ENCODE results near the gene ELOVL4.

ELOVL4 gene

GRCh38 chr6:79947191-79948186 lies at the start of gene ELOVL4:
Gene ELOVL4, minus strand, starts transcription at chr6:79947553. Its CDS starts 274 bp downstream, at chr6:79947279.
- DNase-seq (ENCODE audit: low read depth in 3 of 3), result peak; percentile 14 to 36 (median 23)

GRCh38 chr6:79993911-79994309 lies 46.6 kb upstream of the ELOVL4 start:
- no peak for DNase-seq (ENCODE audit: low read depth in 3 of 3)

GRCh38 chr6:79993012-79993910 lies 45.9 kb upstream of the ELOVL4 start:
- DNase-seq (ENCODE audit: low read depth in 3 of 3), result no peak

- DNase-seq (ENCODE audit: low read depth in 3 of 3), result no peak
Measured at GRCh38 chr6:79989641-79990040, 42.3 kb upstream of the ELOVL4 start.

- no peak for DNase-seq (ENCODE audit: low read depth in 3 of 3)
Measured at GRCh38 chr6:79985128-79985527, 37.8 kb upstream of the ELOVL4 start.

- no peak for DNase-seq (ENCODE audit: low read depth in 3 of 3)
Measured at GRCh38 chr6:79984261-79984660, 36.9 kb upstream of the ELOVL4 start.

- no peak for DNase-seq (ENCODE audit: low read depth in 3 of 3)
Measured at GRCh38 chr6:79981652-79982051, 34.3 kb upstream of the ELOVL4 start.

- no peak for DNase-seq (ENCODE audit: low read depth in 3 of 3)
Measured at GRCh38 chr6:79971193-79971592, 23.8 kb upstream of the ELOVL4 start.

- no peak for DNase-seq (ENCODE audit: low read depth in 3 of 3)
Measured at GRCh38 chr6:79969784-79970183, 22.4 kb upstream of the ELOVL4 start.

GRCh38 chr6:79967178-79967577 lies 19.8 kb upstream of the ELOVL4 start:
- DNase-seq (ENCODE audit: low read depth in 3 of 3), result no peak

- DNase-seq (ENCODE audit: low read depth in 3 of 3), result no peak
Measured at GRCh38 chr6:79964607-79965081, 17.3 kb upstream of the ELOVL4 start.

GRCh38 chr6:79954849-79955248 lies 7.5 kb upstream of the ELOVL4 start:
- no peak for DNase-seq (ENCODE audit: low read depth in 3 of 3)

GRCh38 chr6:79949233-79949632 lies 1.9 kb upstream of the ELOVL4 start:
- DNase-seq (ENCODE audit: low read depth in 3 of 3), result peak in 1 of 3 experiments; percentile 29

- no peak for DNase-seq (ENCODE audit: low read depth in 3 of 3)
Measured at GRCh38 chr6:79946272-79947190, 822 bp downstream of the ELOVL4 start.

- DNase-seq (ENCODE audit: low read depth in 3 of 3), result no peak
Measured at GRCh38 chr6:79943133-79943532, 4.2 kb downstream of the ELOVL4 start.

- no peak for DNase-seq (ENCODE audit: low read depth in 3 of 3)
Measured at GRCh38 chr6:79941489-79942151, 5.7 kb downstream of the ELOVL4 start.

GRCh38 chr6:79928478-79928998 lies 18.8 kb downstream of the ELOVL4 start:
- DNase-seq (ENCODE audit: low read depth in 3 of 3), result no peak

GRCh38 chr6:79927758-79928157 lies 19.6 kb downstream of the ELOVL4 start:
- no peak for DNase-seq (ENCODE audit: low read depth in 3 of 3)

GRCh38 chr6:79923270-79923669 lies 24.1 kb downstream of the ELOVL4 start:
- no peak for DNase-seq (ENCODE audit: low read depth in 3 of 3)

- no peak for DNase-seq (ENCODE audit: low read depth in 3 of 3)
Measured at GRCh38 chr6:79922018-79922417, 25.3 kb downstream of the ELOVL4 start.
